GM18505 (cell line): ENCODE data around the gene PLA2G2C.

ENCODE experiments used
- ATAC-seq: cut with Tn5 transposase; IDR thresholded peaks from one replicate; pipeline ENCODE4 v1.9.1; 2021; ENCODE audit not compliant: unreplicated experiment
- POLR2A ChIP-seq: IDR thresholded peaks from 4 replicates; pipeline ENCODE4 v1.6.1; 2011; ENCODE audit warnings: borderline replicate concordance; ENCODE audit not compliant: insufficient read depth, insufficient read length; ENCODE audit errors: extremely low read depth

PLA2G2C gene

DNA sequence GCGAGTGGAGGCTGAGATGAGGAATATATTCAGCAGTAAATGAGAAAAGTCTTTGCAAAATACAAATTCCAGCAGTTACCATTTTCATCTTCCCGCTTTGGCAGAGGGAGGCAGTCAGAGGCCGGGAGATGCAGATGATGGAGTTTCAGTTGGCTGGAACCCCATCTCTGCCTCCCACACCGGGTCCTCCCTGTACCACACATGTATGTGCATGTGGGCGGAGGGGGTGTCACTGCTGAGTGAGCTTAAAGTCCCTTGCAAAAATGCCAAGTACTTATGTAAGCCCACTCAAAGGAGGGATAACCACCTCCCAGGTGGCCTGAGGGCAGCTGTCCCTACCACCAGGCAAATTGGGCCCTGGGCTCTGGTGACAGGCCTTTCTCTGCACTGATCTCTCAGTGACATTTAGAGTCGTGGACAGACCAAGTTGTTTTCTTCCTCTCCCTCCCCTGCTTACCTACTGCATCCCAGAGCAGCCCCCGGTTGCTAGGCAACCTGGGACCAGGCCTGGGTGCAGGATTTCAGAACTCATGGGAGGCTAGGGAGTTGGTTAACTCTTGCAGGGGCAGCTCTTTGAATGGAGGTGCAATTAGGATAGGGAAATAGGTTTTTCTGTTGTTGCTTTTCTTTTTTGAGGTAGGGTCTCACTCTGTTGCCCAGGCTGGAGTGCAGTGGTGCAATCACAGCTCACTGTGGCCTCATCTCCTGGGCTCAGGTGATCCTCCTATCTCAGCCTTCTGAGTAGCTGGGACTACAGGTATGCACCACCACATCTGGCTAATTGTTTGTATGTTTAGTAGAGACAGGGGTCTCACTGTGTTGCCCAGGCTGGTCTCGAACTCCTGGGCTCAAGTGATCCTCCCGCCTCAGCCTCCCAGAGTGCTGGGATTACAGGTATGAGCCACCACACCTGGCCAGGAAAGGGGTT is 17.5 kb downstream of the PLA2G2C start:
- no peak for TF ChIP-seq POLR2A
- ATAC-seq = no peak

DNA sequence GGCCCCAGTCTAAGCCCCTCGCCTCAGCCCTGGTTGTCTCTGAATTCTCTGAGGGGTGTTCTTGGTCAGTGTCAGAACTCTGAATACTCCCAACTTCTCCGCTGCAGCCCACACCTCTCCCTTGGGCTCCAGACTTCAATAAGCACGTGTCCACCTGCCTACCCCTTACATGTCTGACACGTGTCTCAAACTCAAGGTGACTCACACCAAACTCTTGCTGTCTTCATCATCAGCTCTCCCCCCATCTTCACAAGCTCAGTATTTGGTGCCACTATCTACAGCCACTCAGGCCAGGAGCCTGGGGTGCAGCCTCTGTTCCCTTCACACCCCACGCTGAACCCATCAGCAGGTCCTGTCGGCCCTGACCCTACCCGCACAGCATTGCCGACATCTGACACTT is 19.2 kb downstream of the PLA2G2C start:
- ATAC-seq = no peak
- no peak for TF ChIP-seq POLR2A

DNA sequence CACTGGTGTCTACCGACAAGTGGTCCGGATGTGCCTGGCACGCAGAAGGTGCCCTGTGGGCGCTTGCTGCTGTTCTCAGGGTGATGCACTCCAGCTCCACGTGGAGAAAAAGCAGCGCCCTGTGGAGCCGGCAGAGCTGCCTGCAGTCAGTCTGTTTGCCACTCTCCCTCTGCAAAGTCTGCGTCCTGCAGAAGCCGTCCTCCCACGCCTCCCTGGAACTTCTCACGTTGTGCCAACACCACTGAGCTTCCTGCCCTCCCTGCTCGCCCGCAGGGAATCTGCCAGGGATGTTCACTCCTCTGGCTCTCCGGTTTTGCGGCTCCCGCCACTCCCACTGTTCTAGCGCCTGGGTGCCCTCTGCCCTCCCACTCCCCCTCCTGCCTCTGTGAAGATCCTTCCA is 20.3 kb downstream of the PLA2G2C start:
- no peak for TF ChIP-seq POLR2A
- ATAC-seq = no peak

- TF ChIP-seq POLR2A = no peak
- ATAC-seq = no peak
Observed at GRCh38 chr1:20165522-20165951, 20.8 kb downstream of the PLA2G2C start.

- ATAC-seq = no peak
- no peak for TF ChIP-seq POLR2A
Observed at GRCh38 chr1:20164694-20165202, 21.6 kb downstream of the PLA2G2C start.

GRCh38 chr1:20160034-20160433 is 26.3 kb downstream of the PLA2G2C start:
- TF ChIP-seq POLR2A = no peak
- ATAC-seq = no peak

DNA sequence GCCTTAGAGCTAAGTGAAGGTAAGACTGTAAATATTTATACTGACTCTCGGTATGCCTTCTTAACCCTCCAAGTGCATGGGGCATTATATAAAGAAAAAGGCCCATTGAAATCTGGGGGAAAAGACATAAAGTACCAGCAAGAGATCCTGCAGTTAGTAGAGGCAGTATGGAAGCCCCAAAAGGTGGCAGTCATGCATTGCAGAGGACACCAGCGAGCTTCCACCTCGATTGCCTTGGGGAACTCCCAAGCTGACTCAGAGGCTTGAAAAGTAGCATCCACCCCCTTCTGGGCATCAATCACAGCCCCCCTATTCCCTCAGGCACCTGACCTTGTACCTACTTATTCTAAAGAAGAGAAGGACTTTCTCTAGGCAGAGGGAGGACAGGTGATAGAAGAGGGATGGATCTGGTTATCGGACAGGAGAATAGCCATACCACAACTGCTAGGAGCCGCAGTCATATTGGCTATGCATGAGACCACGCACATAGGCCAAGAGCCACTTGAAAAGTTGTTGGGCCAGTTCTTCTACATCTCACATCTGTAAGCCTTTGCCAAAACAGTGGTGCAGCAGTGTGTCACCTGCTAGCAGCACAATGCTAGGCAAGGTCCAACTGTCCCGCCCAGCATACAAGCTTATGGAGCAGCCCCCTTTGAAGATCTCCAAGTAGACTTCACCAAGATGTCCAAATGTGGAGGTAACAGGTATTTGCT is 27.8 kb downstream of the PLA2G2C start:
- no peak for ATAC-seq
- no peak for TF ChIP-seq POLR2A

- no peak for TF ChIP-seq POLR2A
- ATAC-seq = no peak
Observed at GRCh38 chr1:20154301-20154831, 32.0 kb downstream of the PLA2G2C start.

GRCh38 chr1:20153000-20153418 is 33.3 kb downstream of the PLA2G2C start:
- no peak for ATAC-seq
- no peak for TF ChIP-seq POLR2A

DNA sequence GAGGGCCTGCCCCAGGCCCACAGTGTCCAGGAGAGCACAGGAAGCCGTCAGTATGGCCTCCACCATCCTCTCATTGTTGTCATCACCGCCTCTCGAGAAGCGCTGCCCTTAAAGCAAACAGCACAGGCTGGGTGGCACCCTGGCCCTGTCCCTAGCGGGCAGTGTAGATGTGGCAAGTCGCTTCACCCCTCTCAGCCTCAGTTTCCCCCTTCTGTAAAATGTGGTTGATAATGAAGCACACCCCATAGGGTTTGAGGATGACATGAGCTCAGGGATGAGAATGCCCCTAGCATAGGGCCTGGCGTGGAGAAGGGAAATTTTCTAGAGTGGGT is 33.8 kb downstream of the PLA2G2C start:
- no peak for ATAC-seq
- TF ChIP-seq POLR2A = no peak

GRCh38 chr1:20151906-20152598 is 34.3 kb downstream of the PLA2G2C start:
- peak; percentile 69 for ATAC-seq
- no peak for TF ChIP-seq POLR2A

GRCh38 chr1:20150969-20151368 is 35.3 kb downstream of the PLA2G2C start:
- TF ChIP-seq POLR2A = no peak
- no peak for ATAC-seq

- no peak for TF ChIP-seq POLR2A
- ATAC-seq = no peak
Observed at GRCh38 chr1:20150326-20150705, 36.0 kb downstream of the PLA2G2C start.
